Measurements from ENCODE around the gene RAB30.

Gene RAB30

DNA sequence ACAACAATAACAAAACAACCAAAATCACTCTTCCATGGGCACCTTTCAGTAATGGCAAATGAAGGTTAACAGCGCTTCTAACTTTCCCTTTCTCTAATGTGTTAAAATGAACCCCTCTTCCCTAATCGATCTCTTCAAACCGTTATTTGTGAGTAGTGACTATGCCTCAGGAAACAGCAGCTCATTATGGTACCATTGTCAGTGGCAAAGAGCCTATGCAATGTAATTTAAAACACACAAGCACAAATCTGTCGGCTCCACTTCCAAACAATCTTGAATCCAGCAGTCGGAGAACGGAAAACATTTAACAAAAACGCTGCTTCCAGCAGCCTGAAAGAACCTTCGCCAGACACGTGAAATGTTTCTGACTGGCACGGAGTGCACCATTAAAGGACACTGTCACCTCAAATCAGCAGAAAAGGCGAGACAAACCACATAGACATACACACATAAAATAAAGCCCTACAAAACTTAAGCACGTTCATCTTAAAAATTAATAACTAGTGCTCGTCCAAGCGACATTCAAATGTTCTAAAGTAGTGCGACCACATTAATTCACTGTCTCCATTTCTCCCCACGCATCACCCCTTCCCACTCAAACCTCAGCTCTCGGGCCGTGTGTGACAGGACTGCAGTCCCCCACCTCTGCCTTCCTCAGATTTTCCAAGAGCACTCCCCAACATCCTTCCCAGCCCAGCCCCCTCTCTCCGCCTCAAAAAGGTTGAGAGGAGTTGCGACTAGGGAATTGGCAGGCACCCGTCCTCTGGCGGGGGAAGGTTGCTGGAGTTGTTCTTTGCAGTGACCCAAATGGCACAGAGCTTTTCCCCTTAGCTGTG, 748 bp downstream of the RAB30 start:
- no peak for DNase-seq (ENCODE audit: low read depth)

DNA sequence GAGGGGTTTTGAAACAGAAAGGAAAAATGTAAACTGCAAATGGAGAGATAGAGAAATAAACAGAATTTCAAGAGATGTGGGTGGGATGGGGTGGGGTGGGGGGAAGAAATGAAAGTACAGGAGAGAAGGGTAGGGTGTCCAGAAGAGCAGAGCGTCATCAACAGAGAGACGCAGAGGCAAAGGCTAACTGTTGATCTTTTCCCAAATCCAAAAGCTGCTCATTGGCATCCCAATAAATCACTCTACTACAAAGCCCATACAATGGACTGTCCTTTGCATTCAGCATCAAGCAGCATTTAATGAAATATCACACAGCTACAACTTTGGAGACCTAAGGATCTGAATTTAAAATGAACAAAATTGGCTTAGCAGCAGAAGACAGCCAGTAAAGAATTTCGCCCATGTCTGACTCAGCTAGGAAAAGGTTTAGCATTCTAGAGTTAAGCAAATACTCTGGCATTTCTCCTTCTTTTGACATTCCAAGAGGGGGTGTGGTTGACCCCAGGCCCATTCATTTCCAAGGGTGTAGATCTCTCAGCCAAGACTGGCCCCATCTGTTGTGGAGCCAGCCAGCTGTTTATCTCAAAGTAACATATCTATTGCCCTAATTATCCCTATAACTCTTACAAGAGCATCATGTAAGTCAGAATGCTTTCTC, 1.5 kb downstream of the RAB30 start:
- DNase-seq (ENCODE audit: low read depth): no peak

DNA sequence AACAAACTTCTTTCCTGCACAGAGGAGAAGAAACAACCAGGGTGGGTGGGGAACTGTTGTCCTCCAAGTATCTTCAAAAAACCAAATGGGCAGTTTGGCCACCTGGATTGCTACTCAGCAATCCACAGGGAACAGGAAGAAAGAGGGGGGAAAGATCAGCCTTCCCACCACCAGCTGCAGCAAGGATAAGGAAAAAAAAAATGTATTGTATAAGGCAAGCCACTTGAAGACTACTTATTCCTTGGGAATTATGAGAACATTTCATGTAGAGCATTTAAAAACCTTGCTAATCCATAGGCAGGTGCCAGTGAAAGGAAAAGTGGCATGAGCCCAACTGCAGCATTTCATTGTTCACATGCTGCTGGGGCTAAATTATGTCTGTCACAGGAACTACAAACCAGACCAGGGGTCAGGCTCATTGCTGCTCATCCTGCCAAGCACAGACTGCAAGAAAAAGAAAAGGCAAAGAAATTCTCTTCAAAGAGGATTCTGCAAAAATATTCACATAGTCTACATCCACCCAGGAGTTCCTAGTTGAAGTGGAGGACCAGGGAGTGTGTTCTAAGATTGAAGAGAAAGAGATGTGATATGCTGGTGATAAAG, 2.2 kb downstream of the RAB30 start:
- DNase-seq (ENCODE audit: low read depth): no peak

DNA sequence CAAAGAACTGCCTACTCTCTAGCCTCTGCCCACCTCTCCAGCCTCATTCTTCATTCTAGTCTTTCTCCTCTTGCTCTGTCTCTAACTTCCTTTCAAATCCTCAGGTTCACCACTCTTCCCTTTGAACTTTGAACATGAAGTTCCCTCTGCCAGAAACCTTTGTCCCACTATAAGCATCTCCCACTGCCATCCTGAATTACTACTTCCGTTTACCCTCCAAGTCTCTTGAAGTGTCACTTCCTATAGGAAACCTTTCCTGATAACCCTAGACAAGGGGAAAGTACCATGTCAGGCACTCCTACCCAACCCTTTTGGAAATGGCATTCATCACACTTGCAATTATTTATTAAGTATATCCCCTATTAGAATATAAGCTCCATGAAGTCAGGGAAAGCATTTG, 3.1 kb downstream of the RAB30 start:
- no peak for DNase-seq (ENCODE audit: low read depth)

DNA sequence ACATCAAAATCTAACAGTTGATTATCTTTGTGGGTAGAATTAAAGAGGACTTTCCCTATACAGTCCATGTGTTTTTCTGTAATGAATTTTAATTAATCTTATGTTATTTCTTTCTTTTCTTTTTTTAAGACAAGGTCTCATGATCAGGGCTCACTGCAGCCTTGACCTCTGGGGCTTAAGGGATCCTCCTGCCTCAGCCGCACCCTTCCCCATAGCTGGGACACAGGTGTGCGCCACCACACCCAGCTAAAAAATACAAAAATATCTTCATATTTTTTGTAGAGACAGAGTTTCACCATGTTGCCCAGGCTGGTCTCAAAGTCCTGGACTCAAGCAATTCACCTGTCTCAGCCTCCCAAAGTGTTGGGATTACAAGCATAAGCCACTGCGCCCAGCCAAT, 7.7 kb downstream of the RAB30 start:
- no peak for DNase-seq (ENCODE audit: low read depth)

DNA sequence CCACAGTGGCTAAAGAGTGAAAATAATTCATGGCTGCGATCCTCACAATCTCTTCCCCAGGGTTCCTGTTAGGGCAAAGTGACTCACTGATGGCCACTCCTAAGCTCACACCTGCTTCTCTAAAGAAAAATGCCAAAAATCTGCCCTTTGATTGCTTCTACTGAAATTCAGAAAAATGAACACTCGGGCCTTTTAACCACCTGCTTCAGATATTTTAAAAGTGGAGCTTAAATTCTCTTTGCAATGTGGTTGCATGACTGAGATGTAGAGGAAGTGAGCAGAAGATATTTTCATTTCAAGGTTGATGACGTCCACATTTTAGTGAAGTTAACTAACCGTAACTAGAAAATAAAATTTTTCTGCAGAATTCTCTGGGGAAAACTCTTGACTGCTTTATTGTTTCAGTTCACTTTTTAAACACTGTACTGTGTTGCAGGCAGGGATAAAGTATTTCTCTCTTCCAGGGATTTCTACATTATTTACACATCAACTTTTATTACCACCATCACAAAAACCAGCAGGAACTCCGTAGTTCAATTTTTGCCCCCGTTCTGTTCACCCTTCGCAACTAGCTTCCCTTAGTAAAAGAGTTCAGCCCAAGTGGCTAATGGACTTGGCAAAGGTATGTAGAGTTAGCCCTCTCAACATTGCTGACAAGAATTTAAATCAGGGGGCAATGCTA, 8.5 kb downstream of the RAB30 start:
- DNase-seq (ENCODE audit: low read depth): no peak

DNA sequence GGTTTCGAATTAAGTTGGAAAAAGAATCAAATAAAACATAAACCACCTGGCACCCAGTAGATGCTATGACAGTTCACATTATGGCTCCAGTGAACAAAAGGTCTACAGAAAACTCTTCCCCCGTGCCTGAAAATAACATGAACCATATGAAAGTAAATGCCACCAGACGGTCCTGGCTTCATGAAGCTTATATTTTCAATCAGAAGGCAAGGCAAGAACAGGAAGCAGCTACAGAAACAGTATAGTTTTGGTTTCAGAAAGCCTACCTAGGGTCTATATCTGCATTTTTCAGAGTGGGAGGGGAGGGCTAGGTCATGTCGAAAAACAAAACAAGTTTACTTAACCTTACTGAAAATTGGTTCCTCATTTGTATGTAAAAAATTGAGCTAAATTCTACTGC, 9.8 kb downstream of the RAB30 start:
- no peak for DNase-seq (ENCODE audit: low read depth)

DNA sequence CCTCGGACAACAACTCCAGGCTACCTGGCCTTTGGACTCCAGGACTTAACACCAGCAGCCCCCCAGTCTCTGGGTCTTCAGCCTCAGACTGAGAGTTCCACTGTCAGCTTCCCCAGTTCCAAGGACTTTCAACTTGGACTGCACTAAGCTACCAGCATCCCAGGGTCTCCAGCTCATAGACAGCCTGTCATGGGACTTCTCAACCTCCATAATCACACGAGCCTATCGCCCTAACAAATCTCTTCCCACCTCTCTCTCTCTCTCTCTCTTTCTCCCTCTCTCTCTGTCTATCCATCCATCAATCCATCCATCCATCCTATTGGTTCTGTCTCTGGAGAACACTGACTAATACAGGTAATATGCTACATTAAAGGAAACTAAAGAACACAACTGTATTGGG, 10.7 kb downstream of the RAB30 start:
- no peak for DNase-seq (ENCODE audit: low read depth)

DNA sequence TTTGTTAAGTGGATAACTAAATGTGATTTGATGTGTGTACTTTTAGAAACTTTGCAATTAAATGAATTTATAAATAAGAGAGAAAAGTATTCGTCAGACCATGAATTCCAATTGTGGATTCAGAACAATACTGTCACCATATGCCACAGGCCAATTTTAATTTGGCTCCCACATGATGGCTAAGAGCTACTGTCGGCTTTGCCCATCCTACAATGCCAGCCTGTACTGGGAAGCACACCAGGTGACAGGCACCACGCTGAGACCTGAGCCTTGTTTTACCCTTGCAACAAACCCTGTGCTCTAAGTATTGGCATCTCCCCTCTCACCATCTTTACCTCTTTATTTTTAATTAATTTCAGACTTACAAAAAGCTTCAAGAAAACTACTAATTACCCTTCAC, 14.0 kb downstream of the RAB30 start:
- no peak for DNase-seq (ENCODE audit: low read depth)

DNA sequence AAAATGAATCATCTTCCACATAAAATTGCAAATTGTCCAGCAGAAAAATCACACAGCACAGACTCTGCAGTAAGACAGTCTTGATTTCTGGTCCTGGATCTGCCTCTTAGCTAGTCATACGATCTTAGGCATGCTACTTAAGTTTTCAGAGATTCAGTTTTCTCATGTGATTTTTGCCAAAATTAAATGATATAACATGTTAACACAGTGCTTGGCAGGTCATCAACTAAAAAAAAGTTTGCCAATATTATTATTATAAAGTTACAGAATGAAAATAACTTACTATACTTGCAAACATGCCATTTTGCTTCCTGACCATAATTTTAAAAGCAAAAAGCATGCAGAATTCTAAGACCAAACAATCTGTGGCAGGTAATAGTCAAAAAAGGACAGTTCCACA, 15.1 kb downstream of the RAB30 start:
- no peak for DNase-seq (ENCODE audit: low read depth)

DNA sequence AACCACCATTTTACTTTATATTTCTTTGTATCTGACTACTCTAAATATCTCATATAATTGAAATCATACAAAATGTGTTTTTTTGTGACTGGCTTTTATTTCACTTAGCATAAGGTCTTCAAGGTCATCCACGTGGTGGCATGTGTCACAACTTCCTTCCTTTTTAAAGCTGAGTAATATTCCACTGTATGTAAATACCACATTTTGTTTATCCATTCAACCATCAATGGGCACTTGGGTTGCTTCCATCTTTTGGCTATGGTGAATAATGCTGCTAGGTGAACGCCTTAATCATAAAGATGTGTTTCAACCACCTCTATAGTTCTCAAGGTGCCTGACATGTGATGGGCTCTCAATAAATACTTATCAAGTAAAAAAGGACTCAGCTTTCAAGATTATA, 15.5 kb downstream of the RAB30 start:
- no peak for DNase-seq (ENCODE audit: low read depth)

DNA sequence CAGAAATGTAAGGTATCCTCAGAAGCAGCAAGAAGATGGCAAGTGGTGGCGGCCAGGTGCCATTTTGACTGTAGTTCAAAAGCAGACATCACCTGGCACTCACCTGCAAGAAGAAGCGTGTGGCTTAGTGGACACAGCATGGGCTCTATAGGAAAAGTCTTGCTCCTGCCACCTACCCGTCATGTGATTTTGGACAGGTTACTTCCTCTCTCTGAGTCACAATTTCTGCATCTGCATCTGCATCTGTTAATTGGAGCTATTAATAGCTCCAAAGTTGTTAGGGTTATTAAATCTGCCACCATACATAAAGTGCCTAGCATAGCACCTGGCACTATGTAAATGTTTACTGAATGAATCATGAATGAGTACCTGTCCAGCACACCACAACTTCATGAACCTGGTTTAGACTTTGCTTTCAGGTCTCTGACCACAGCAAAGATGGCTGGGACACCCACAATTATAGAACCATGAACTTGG, 16.8 kb downstream of the RAB30 start:
- DNase-seq (ENCODE audit: low read depth): no peak

DNA sequence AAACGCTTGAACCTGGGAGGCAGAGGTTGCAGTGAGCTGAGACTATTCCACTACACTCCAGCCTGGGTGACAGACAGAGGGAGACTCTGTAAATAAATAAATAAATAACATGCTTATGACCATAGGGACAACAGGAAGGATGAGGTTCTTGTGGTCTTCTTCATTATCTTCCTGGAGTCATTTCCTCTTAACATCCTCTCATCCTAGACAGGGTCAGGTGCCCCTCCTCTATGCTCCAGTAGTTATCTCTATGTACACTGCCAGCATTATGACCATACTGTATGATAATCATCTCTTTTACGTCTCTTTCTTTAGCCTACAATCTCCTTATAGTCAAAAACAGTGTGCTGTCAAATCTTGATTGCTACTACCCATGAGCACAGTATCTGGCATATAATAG, 17.7 kb downstream of the RAB30 start:
- no peak for DNase-seq (ENCODE audit: low read depth)

DNA sequence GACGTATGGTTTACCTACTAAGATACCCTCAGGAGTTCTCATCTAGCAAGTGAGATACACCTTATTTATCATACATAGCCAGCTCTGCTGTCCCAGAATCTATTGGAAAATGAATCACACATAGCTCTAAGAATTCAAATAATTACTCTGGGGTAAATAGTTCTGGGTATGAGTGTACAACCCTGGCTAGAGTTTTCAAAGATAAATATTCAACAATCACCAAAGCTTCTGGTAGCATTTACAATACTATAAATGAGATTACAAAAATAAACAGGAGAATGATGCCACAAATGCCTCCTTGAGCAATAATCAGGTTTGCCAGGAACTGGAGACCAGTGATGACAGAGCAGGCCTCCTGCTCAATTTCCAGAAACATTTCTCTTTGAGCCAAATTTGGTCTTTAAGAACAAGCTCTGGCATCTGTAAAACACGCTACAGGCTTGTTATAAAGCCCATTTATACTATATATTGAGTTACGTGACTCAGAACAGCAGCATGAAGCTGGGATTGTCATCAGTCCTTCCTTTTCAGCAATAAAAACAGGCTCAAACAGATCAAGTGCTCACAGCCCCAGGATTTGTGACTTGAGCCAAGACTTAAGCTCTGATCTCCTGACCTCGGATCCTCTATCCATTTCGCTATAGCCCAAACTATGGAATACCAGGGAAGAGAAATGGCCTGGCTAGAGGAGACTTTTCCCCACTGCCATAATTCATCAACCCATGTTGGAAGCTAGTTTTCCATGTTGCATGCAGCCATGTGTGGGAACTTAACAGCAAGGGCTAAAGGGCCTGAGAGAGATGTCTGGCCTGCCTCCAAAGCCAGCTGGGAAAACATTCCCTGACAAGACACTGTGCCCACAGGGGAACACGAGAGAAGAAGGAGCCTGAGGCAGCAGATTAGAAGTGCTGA, 19.7 kb downstream of the RAB30 start:
- DNase-seq (ENCODE audit: low read depth): no peak

DNA sequence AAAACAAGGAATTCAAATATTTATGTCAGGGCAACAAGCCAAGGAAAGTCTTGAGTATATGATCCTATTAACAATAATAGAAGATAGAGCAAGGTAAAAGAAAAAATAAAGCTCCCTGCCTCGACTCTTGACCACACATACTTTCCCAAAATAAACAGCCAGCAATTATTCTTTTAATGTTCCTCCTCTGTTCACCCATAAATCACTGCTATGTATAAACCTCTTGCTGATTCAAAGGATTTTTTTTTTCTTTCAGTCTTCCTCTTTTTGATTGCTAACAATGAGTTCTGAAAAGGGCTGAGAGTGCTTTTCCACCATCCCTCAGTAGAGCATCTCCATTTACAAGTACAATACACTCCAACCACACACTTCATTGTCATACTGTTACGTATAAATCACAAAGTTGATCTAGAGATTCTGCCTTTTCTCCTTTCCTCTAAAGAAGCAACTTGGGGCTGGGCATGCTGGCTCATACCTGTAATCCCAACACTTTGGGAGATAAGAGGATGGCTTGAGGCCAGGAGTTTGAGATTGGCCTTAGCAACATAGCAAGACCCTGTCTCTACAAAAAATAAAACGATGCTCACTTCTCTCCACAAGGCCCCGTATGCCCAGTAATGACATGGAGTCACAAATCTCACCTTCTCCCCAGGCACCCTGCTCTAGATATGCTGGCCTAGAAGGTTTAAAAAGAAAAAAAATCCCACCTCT, 24.0 kb downstream of the RAB30 start:
- no peak for DNase-seq (ENCODE audit: low read depth)

DNA sequence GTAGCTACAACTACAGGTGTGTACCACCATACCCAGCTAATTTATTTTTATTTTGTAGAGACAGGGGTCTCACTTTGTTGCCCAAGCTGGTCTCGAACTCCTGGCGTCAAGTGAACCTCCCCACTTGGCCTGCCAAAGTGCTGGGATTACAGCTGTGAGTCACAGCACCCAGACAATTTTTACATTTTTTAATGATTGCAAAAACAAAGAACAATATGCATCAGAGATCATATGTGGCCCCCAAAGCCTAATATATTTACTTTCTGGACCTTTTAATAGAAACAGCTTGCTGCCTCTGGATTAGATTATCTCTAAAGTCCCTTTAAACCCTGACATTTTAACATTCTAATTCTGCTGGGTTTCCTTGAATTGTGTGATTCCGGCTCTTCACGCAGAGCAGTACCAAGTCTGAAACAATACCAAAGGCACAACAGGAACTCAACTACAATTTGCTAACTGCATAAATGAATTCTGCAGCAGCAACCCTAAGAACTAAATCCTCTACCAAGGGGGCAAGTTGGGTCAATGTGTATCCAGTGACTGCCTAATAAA, 25.0 kb downstream of the RAB30 start:
- DNase-seq (ENCODE audit: low read depth): no peak

DNA sequence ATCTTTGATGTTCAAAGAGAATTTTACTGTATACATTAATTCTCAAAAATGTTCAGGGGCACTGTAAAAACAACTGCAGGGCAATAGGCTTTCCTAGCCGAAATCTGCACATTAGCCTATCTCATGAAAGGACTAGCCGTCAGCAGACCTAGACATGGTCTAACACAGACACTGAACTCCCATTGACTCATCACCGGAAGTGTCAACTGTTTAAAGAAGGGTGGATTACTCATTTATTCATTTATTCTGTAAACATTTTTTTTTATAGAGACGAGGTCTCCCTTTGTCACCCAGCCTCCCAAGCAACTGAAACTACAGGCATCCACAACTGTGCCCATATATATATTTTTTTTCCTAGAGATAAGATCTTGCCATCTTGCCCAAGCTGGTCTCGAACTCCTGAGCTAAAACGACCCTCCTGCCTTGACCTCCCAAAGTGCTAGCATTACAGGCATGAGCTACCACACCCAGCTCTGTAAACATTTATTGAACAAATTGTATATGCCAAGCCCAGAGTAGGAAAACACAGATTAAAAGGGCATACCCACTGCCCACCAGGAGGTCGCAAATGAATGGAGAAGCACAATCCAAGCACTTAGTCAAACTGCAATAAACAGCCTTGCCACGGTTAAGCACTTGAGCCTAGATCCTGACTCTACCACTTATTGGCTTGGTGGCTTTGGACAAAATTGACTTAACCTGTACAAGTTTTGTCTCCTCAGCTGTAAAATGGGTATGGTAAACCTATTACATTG, 26.6 kb downstream of the RAB30 start:
- DNase-seq (ENCODE audit: low read depth): no peak

DNA sequence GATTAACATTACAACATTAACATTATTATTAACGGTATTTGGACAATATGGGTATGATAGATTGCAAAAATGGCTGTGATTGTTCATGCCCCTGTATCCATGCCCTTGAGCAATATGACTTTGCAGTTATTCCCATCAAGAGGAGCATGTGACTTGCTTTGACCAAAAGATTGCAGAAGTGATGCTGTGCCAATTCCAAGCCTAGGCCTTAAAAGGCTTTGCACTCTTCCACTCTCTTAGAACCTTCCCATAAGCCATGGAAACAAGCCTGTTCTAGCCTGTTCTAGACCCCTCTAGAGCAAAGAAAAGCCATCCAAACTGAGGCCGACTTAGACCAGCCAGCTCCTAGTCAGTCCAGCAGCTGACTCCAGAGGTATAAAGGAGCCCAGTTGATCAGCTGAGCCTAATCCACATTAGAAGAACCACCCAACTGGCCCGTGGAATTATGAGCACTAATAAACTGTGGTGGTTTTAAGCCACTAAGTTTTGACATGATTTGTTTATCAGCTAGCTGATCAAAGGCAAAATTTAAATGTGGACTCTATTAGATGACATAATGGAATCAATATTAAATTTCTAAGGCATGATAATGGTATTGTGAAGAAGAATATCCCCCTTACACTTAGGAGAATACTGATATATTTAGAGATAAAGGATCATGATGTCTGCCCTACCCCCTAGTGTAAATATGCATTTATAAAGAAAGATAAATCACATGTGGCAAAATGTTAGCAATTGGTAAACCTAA, 28.6 kb downstream of the RAB30 start:
- no peak for DNase-seq (ENCODE audit: low read depth)

DNA sequence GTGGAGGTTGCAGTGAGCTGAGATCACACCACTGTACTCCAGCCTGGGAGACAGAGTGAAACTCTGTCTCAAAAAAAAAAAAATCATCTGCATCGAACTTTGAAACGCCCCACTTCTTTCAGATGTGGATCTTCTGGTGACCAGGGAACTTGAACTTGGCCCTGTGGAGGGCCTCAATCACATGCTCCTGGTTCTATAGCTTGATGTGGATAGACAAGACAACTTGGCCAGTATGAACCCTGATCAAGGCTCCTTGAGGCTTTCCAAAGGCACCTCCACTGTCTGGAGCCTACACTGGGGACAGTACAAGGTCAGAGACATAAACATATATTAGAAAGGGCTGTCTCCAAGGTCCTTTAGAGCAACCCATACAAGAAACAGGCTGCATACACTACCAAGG, 30.6 kb downstream of the RAB30 start:
- no peak for DNase-seq (ENCODE audit: low read depth)
